ENCODE measurements around the gene SRSF11.

SRSF11 gene

DNA sequence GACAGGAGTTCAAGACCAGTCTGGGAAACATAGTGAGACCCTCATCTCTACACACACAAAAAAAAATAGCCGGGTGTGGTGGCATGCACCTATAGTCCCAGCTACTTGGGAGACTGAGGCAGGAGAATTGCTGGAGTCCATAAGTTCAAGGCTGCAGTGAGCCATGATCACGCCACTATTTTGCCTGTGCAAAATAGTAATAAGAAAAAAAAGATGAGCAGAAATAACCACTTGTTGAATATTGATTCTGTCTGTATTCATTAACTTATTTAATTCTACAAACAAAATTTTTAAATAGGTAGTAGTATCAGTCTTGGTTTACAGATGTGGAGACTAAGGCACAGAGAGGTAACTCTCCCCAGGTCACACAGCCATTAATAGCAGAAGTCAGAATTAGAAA, 32.7 kb upstream of the SRSF11 start:
- ATAC-seq, result no peak
- TF ChIP-seq, protein P1, sequence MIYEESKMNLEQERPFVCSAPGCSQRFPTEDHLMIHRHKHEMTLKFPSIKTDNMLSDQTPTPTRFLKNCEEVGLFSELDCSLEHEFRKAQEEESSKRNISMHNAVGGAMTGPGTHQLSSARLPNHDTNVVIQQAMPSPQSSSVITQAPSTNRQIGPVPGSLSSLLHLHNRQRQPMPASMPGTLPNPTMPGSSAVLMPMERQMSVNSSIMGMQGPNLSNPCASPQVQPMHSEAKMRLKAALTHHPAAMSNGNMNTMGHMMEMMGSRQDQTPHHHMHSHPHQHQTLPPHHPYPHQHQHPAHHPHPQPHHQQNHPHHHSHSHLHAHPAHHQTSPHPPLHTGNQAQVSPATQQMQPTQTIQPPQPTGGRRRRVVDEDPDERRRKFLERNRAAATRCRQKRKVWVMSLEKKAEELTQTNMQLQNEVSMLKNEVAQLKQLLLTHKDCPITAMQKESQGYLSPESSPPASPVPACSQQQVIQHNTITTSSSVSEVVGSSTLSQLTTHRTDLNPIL (CRISPR knock-in tag; IDR thresholded peaks at IDR 0.05; ENCODE audit: low read depth), result no peak
- TF ChIP-seq OSR1 (CRISPR knock-in tag; IDR thresholded peaks at IDR 0.05), result no peak
- no peak for TF ChIP-seq PPARA (CRISPR knock-in tag; IDR thresholded peaks at IDR 0.05; ENCODE audit: borderline replicate concordance)
- TF ChIP-seq, protein P2, sequence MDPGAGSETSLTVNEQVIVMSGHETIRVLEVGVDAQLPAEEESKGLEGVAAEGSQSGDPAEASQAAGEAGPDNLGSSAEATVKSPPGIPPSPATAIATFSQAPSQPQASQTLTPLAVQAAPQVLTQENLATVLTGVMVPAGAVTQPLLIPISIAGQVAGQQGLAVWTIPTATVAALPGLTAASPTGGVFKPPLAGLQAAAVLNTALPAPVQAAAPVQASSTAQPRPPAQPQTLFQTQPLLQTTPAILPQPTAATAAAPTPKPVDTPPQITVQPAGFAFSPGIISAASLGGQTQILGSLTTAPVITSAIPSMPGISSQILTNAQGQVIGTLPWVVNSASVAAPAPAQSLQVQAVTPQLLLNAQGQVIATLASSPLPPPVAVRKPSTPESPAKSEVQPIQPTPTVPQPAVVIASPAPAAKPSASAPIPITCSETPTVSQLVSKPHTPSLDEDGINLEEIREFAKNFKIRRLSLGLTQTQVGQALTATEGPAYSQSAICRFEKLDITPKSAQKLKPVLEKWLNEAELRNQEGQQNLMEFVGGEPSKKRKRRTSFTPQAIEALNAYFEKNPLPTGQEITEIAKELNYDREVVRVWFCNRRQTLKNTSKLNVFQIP (CRISPR knock-in tag; IDR thresholded peaks at IDR 0.05; ENCODE audit: borderline replicate concordance, low read depth), result no peak
- no peak for TF ChIP-seq BACH2 (CRISPR knock-in tag; IDR thresholded peaks at IDR 0.05; ENCODE audit: borderline replicate concordance)
- no peak for TF ChIP-seq ESRRG (CRISPR knock-in tag; IDR thresholded peaks at IDR 0.05)
- TF ChIP-seq, protein P3, sequence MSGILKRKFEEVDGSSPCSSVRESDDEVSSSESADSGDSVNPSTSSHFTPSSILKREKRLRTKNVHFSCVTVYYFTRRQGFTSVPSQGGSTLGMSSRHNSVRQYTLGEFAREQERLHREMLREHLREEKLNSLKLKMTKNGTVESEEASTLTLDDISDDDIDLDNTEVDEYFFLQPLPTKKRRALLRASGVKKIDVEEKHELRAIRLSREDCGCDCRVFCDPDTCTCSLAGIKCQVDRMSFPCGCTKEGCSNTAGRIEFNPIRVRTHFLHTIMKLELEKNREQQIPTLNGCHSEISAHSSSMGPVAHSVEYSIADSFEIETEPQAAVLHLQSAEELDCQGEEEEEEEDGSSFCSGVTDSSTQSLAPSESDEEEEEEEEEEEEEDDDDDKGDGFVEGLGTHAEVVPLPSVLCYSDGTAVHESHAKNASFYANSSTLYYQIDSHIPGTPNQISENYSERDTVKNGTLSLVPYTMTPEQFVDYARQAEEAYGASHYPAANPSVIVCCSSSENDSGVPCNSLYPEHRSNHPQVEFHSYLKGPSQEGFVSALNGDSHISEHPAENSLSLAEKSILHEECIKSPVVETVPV (CRISPR knock-in tag; IDR thresholded peaks at IDR 0.05), result no peak
- TF ChIP-seq, protein P4, sequence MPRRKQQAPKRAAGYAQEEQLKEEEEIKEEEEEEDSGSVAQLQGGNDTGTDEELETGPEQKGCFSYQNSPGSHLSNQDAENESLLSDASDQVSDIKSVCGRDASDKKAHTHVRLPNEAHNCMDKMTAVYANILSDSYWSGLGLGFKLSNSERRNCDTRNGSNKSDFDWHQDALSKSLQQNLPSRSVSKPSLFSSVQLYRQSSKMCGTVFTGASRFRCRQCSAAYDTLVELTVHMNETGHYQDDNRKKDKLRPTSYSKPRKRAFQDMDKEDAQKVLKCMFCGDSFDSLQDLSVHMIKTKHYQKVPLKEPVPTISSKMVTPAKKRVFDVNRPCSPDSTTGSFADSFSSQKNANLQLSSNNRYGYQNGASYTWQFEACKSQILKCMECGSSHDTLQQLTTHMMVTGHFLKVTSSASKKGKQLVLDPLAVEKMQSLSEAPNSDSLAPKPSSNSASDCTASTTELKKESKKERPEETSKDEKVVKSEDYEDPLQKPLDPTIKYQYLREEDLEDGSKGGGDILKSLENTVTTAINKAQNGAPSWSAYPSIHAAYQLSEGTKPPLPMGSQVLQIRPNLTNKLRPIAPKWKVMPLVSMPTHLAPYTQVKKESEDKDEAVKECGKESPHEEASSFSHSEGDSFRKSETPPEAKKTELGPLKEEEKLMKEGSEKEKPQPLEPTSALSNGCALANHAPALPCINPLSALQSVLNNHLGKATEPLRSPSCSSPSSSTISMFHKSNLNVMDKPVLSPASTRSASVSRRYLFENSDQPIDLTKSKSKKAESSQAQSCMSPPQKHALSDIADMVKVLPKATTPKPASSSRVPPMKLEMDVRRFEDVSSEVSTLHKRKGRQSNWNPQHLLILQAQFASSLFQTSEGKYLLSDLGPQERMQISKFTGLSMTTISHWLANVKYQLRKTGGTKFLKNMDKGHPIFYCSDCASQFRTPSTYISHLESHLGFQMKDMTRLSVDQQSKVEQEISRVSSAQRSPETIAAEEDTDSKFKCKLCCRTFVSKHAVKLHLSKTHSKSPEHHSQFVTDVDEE (CRISPR knock-in tag; IDR thresholded peaks at IDR 0.05), result no peak
- TF ChIP-seq CSDC2 (CRISPR knock-in tag; IDR thresholded peaks at IDR 0.05), result no peak
- no peak for TF ChIP-seq GLIS3 (CRISPR knock-in tag; IDR thresholded peaks at IDR 0.05)
- no peak for TF ChIP-seq ARNTL (CRISPR knock-in tag; IDR thresholded peaks at IDR 0.05; ENCODE audit: borderline replicate concordance, low read depth)
- no peak for TF ChIP-seq RARB (CRISPR knock-in tag; IDR thresholded peaks at IDR 0.05)
- no peak for TF ChIP-seq ZNF70 (CRISPR knock-in tag; IDR thresholded peaks at IDR 0.05)
- TF ChIP-seq ISL1 (CRISPR knock-in tag; IDR thresholded peaks at IDR 0.05), result no peak
- TF ChIP-seq, protein P5, sequence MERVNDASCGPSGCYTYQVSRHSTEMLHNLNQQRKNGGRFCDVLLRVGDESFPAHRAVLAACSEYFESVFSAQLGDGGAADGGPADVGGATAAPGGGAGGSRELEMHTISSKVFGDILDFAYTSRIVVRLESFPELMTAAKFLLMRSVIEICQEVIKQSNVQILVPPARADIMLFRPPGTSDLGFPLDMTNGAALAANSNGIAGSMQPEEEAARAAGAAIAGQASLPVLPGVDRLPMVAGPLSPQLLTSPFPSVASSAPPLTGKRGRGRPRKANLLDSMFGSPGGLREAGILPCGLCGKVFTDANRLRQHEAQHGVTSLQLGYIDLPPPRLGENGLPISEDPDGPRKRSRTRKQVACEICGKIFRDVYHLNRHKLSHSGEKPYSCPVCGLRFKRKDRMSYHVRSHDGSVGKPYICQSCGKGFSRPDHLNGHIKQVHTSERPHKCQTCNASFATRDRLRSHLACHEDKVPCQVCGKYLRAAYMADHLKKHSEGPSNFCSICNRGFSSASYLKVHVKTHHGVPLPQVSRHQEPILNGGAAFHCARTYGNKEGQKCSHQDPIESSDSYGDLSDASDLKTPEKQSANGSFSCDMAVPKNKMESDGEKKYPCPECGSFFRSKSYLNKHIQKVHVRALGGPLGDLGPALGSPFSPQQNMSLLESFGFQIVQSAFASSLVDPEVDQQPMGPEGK (CRISPR knock-in tag; IDR thresholded peaks at IDR 0.05; ENCODE audit: borderline replicate concordance), result no peak
- no peak for TF ChIP-seq ZNF8 (CRISPR knock-in tag; IDR thresholded peaks at IDR 0.05)
- no peak for TF ChIP-seq ZFP30 (CRISPR knock-in tag; IDR thresholded peaks at IDR 0.05)
- no peak for TF ChIP-seq SNAI2 (CRISPR knock-in tag; IDR thresholded peaks at IDR 0.05)

DNA sequence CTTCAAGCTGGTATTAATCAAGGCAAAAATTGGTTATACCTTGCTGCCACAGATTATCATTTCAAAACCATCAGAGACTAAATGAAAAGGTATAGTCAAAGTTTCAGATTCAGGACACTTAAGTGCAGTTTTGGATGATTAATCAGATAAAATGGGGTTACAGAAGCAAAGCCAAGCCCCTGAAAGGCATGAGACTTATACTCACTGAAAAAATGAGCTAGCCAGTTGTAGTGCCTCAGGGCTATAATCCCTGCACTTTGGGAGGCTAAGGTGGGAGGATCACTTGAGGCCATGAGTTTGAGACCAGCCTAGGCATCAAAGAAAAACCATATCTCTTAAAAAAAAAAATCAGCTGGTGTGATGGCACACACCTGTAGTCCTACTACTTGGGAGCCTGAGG, 31.0 kb upstream of the SRSF11 start:
- TF ChIP-seq SNAI2 (CRISPR knock-in tag; IDR thresholded peaks at IDR 0.05) (no peak), ZNF8 (CRISPR knock-in tag; IDR thresholded peaks at IDR 0.05) (no peak), PPARA (CRISPR knock-in tag; IDR thresholded peaks at IDR 0.05; ENCODE audit: borderline replicate concordance) (no peak), OSR1 (CRISPR knock-in tag; IDR thresholded peaks at IDR 0.05) (no peak)
- TF ChIP-seq, protein P1 (CRISPR knock-in tag; IDR thresholded peaks at IDR 0.05; ENCODE audit: low read depth), result no peak
- TF ChIP-seq, protein P4 (CRISPR knock-in tag; IDR thresholded peaks at IDR 0.05), result no peak
- ATAC-seq, result no peak
